SK-N-SH (cell line): ENCODE results near the gene ADAMTS13. TPM values are rescaled to one million over a fixed set of nuclear protein-coding genes. Genes with fewer than 3 reads are reported as not detected.

Source experiments
- CTCF ChIA-PET: fragments of 300-600, 350-600 bp; formaldehyde crosslinking; extraction: SDS; loops from one replicate; lab custom pipeline; 2021; lab: Yijun Ruan, JAX
- POLR2A ChIA-PET: fragments of 350-600 bp; sonication (Branson Sonifier 250); formaldehyde crosslinking; extraction: SDS; loops from one replicate; lab custom pipeline; 2020; ENCODE audit warnings: antibody characterized with exemption, inconsistent platforms; lab: Yijun Ruan, JAX
- DNase-seq: peaks from one replicate; pipeline ENCODE4 v3.0.0; 2012
- H2AFZ ChIP-seq: fragments of 200-600 bp; sonication (generic); 2 replicates; pipeline ENCODE4 v1.8.1; 2016; ENCODE audit warnings: antibody characterized with exemption, mild to moderate bottlenecking, low read depth
- H3F3A ChIP-seq: fragments of 200-600 bp; sonication (generic); replicated peaks from 2 replicates; pipeline ENCODE3; 2016; ENCODE audit warnings: antibody characterized with exemption, mild to moderate bottlenecking; ENCODE audit not compliant: insufficient read depth
- H3K27ac ChIP-seq, 2 experiments: fragments of 200-500 bp in 1 of 2; fragments of 200-600 bp in 1 of 2; sonication (Bioruptor generic) in 1 of 2; sonication (generic), shearing (Covaris generic) in 1 of 2; 2 replicates each; pipeline versions ENCODE4 v1.5.1 to v1.6.1; 2014 to 2016; ENCODE audit warnings: low read depth in 2 of 2, inconsistent platforms in 1 of 2, low read length in 1 of 2, mild to moderate bottlenecking in 1 of 2, mixed read lengths in 1 of 2
- H3K27me3 ChIP-seq: fragments of 200-600 bp; sonication (generic), shearing (Covaris generic); 2 replicates; pipeline ENCODE4 v1.6.1; 2016; ENCODE audit warnings: mixed run types; ENCODE audit not compliant: insufficient read depth
- H3K36me3 ChIP-seq, 2 experiments: fragments of 200-500 bp in 1 of 2; fragments of 200-600 bp in 1 of 2; sonication (Bioruptor generic) in 1 of 2; sonication (generic) in 1 of 2; replicated peaks in 1 of 2; 2 replicates each; pipeline versions ENCODE3 to v1.5.1; 2014 to 2016; ENCODE audit warnings: low read length in 1 of 2, mild to moderate bottlenecking in 1 of 2; ENCODE audit not compliant: insufficient read depth in 2 of 2, control insufficient read depth in 1 of 2
- H3K4me1 ChIP-seq, 2 experiments: fragments of 200-500 bp in 1 of 2; fragments of 200-600 bp in 1 of 2; sonication (Bioruptor generic) in 1 of 2; sonication (generic), shearing (Covaris generic) in 1 of 2; 2 replicates each; pipeline versions ENCODE4 v1.5.1 to v1.6.1; 2014 to 2016; ENCODE audit warnings: low read depth in 1 of 2, low read length in 1 of 2, mixed run types in 1 of 2; ENCODE audit not compliant: insufficient read depth in 2 of 2, control insufficient read depth in 1 of 2
- H3K4me2 ChIP-seq: fragments of 200-600 bp; sonication (generic), shearing (Covaris generic); 2 replicates; pipeline ENCODE4 v1.6.1; 2017; ENCODE audit warnings: mixed run types
- H3K4me3 ChIP-seq, 2 experiments: fragments of 200-500 bp in 1 of 2; fragments of 200-600 bp in 1 of 2; sonication (Bioruptor generic) in 1 of 2; sonication (generic), shearing (Covaris generic) in 1 of 2; 2 replicates each; pipeline versions ENCODE4 v1.5.1 to v1.8.1; 2014 to 2016; ENCODE audit warnings: low read depth in 2 of 2, inconsistent platforms in 1 of 2, low read length in 1 of 2, mild to moderate bottlenecking in 1 of 2, mixed read lengths in 1 of 2, moderate library complexity in 1 of 2
- H3K79me2 ChIP-seq: fragments of 200-600 bp; sonication (generic); 2 replicates; pipeline ENCODE4 v1.8.1; 2017; ENCODE audit warnings: mild to moderate bottlenecking; ENCODE audit not compliant: insufficient read depth
- H3K9ac ChIP-seq: fragments of 200-600 bp; sonication (generic); 2 replicates; pipeline ENCODE4 v1.6.1; 2017; ENCODE audit warnings: mixed run types
- H3K9me2 ChIP-seq: fragments of 200-600 bp; sonication (generic); 2 replicates; pipeline ENCODE4 v1.6.1; 2017; ENCODE audit warnings: mixed run types
- H3K9me3 ChIP-seq: fragments of 200-600 bp; sonication (generic); 2 replicates; pipeline ENCODE4 v1.6.1; 2017; ENCODE audit warnings: mixed run types, mild to moderate bottlenecking, moderate library complexity
- H4K20me1 ChIP-seq: fragments of 200-600 bp; sonication (generic); 2 replicates; pipeline ENCODE4 v1.6.1; 2017; ENCODE audit warnings: mild to moderate bottlenecking, mixed run types; ENCODE audit not compliant: insufficient read depth
- CHD2 ChIP-seq: fragments of 150-350 bp; IDR thresholded peaks from 2 replicates; pipeline ENCODE4 v1.6.1; 2018; ENCODE audit warnings: low read length; ENCODE audit not compliant: partially characterized antibody
- EZH2phosphoT487 ChIP-seq: fragments of 200-600 bp; sonication (generic); IDR thresholded peaks from 2 replicates; pipeline ENCODE4 v1.6.1; 2017; ENCODE audit warnings: low read depth, mixed run types, mild to moderate bottlenecking, antibody characterized with exemption, moderate library complexity, borderline replicate concordance
- FOXJ3 ChIP-seq: sonication (generic); formaldehyde crosslinking; IDR thresholded peaks from 2 replicates; pipeline ENCODE4 v1.5.1; 2020; ENCODE audit warnings: mild to moderate bottlenecking, missing genetic modification reagents
- GATA2 ChIP-seq: sonication (generic); formaldehyde crosslinking; IDR thresholded peaks from 2 replicates; pipeline ENCODE4 v1.5.0; 2020; ENCODE audit warnings: mild to moderate bottlenecking, missing genetic modification reagents
- JUND ChIP-seq: IDR thresholded peaks from 2 replicates; pipeline ENCODE4 v1.4.0; 2012
- RAD21 ChIP-seq: IDR thresholded peaks from 2 replicates; pipeline ENCODE4 v1.6.1; 2012; ENCODE audit warnings: mild to moderate bottlenecking, low read length
- RFX5 ChIP-seq: IDR thresholded peaks from 2 replicates; pipeline ENCODE4 v1.6.1; 2012; ENCODE audit warnings: mild to moderate bottlenecking, improper control_type of control experiment, low read length
- SIN3A ChIP-seq: IDR thresholded peaks from 2 replicates; pipeline ENCODE4 v1.6.1; 2012; ENCODE audit warnings: low read depth, mild to moderate bottlenecking, low read length, moderate library complexity, borderline replicate concordance
- TEAD4 ChIP-seq: IDR thresholded peaks from 2 replicates; pipeline ENCODE4 v1.4.0; 2012; ENCODE audit warnings: mild to moderate bottlenecking, borderline replicate concordance; ENCODE audit not compliant: insufficient read depth
- WGBS: methylation state at CpG from one replicate; pipeline ENCODE4 v1.1.6; 2017; ENCODE audit warnings: low lambda C conversion rate; 5-methylcytosine and 5-hydroxymethylcytosine counted together
- polyA plus RNA-seq, 3 experiments: library from polyadenylated mRNA; depleted of rRNA; stranded (reverse); fragments of >200 nt; gene quantifications; 2 replicates each; pipeline ENCODE4 v1.2.3, GENCODE V29; 2012
- TF ChIP-seq, protein P1 (sequence below): IDR thresholded peaks from 2 replicates; pipeline ENCODE4 v1.6.1; 2012; ENCODE audit warnings: mild to moderate bottlenecking, low read depth, low read length, moderate library complexity
- TF ChIP-seq, protein P2 (sequence below): fragments of 200-600 bp; sonication (generic); IDR thresholded peaks from 2 replicates; pipeline ENCODE4 v1.6.1; 2017; ENCODE audit warnings: antibody characterized with exemption, mild to moderate bottlenecking, moderate library complexity
- TF ChIP-seq, protein P3 (sequence below): fragments of 150-350 bp; IDR thresholded peaks from 2 replicates; pipeline ENCODE4 v1.6.1; 2016; ENCODE audit warnings: mild to moderate bottlenecking, low read depth, low read length
- TF ChIP-seq, protein P4 (sequence below): fragments of 150-350 bp; IDR thresholded peaks from 2 replicates; pipeline ENCODE4 v1.6.1; 2017; ENCODE audit warnings: antibody characterized with exemption, low read length, low read depth, borderline replicate concordance
- TF ChIP-seq, protein P5 (sequence below): IDR thresholded peaks from 2 replicates; pipeline ENCODE4; 2012
- TF ChIP-seq, protein P6 (sequence below): IDR thresholded peaks from 2 replicates; pipeline ENCODE4 v1.4.0; 2012; ENCODE audit warnings: low read depth

The ADAMTS13 gene
- polyA plus RNA-seq, 1 of the 3 experiments (the other 2 are of a cell fraction) = 10.6 TPM

DNA sequence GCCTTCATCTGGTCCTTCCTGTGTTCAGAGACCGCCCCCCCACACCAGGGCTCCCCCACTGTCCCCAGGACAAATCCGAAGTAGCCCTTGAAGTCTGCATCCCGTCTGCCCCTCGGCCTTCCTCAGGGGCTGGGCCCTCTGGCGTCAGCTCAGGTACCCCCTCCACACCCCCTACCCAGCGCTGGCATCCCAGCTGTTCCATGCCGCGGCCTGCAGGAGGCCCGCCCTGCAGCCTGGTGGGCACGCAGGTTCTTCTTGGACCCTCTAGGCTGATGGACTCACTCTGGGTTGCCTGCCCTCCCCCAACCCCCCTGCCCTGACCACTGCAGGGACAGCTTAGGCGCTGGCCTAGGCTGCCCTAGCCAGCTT, 50.1 kb downstream of the ADAMTS13 start:
- ChIA-PET CTCF (no interaction called here), POLR2A (no interaction called here)
- Histone ChIP-seq H3F3A (no peaks in the 10 kb centered on the region), H3K27me3 (no peaks in the 10 kb centered on the region), H3K4me2 (no peak overlapping the region), H3K79me2 (no peaks in the 10 kb centered on the region), H3K9me3 (no peaks in the 10 kb centered on the region), H3K27ac (no peak overlapping the region; a peak in 1 of 4 replicates), H3K4me3 (no peak overlapping the region), H2AFZ (no peak overlapping the region), H3K9ac (no peak overlapping the region), H3K4me1 (peaks cover 0 to 10% of the 10 kb centered on the region in 2 experiments; a peak in 1 of 4 replicates), H3K36me3 (peaks cover 0 to 23% of the 10 kb centered on the region in 2 experiments), H3K9me2 (no peaks in the 10 kb centered on the region), H4K20me1 (no peaks in the 10 kb centered on the region)
- no peak for DNase-seq
- WGBS = 80% methylated on average over 4 of the region's 11 CpGs
- TF ChIP-seq, protein P1, sequence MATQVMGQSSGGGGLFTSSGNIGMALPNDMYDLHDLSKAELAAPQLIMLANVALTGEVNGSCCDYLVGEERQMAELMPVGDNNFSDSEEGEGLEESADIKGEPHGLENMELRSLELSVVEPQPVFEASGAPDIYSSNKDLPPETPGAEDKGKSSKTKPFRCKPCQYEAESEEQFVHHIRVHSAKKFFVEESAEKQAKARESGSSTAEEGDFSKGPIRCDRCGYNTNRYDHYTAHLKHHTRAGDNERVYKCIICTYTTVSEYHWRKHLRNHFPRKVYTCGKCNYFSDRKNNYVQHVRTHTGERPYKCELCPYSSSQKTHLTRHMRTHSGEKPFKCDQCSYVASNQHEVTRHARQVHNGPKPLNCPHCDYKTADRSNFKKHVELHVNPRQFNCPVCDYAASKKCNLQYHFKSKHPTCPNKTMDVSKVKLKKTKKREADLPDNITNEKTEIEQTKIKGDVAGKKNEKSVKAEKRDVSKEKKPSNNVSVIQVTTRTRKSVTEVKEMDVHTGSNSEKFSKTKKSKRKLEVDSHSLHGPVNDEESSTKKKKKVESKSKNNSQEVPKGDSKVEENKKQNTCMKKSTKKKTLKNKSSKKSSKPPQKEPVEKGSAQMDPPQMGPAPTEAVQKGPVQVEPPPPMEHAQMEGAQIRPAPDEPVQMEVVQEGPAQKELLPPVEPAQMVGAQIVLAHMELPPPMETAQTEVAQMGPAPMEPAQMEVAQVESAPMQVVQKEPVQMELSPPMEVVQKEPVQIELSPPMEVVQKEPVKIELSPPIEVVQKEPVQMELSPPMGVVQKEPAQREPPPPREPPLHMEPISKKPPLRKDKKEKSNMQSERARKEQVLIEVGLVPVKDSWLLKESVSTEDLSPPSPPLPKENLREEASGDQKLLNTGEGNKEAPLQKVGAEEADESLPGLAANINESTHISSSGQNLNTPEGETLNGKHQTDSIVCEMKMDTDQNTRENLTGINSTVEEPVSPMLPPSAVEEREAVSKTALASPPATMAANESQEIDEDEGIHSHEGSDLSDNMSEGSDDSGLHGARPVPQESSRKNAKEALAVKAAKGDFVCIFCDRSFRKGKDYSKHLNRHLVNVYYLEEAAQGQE = no peak
- TF ChIP-seq EZH2phosphoT487 (no peak), RAD21 (no peak), TEAD4 (no peak)
- TF ChIP-seq, protein P2, sequence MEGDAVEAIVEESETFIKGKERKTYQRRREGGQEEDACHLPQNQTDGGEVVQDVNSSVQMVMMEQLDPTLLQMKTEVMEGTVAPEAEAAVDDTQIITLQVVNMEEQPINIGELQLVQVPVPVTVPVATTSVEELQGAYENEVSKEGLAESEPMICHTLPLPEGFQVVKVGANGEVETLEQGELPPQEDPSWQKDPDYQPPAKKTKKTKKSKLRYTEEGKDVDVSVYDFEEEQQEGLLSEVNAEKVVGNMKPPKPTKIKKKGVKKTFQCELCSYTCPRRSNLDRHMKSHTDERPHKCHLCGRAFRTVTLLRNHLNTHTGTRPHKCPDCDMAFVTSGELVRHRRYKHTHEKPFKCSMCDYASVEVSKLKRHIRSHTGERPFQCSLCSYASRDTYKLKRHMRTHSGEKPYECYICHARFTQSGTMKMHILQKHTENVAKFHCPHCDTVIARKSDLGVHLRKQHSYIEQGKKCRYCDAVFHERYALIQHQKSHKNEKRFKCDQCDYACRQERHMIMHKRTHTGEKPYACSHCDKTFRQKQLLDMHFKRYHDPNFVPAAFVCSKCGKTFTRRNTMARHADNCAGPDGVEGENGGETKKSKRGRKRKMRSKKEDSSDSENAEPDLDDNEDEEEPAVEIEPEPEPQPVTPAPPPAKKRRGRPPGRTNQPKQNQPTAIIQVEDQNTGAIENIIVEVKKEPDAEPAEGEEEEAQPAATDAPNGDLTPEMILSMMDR = no peak

DNA sequence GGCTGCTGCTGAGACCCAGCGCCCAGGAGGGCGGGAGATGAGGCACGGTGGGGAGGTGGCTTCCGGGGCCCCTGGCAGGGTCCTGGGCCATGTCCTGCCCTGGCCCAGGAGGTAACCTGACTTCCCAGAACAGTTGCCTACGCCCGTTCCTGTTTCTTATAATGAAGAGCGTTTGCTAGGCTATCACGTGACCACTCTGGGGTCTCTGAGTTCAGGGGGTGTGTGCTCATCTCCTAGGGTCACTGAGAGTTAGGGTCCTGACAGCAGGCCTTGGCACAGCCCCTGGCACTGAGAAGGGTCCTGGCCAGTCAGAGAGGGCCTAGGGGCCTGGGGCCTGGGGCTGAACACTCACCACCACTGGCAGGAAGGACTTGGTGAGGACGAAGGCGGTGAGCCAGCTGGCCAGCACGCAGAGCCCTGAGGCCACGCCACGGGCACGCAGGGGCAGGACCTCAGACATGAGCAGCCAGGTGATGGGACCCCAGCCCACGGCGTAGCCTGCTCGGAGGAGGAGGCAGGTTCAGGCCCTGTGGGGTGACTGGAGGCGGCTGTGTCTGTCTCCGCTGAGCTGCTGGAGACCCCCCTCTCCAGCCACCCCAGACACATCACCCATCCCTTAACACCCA, 50.7 kb downstream of the ADAMTS13 start:
- 89% methylated on average over 9 of the region's 19 CpGs for WGBS
- no peak for DNase-seq
- Histone ChIP-seq H3F3A (no peaks in the 10 kb centered on the region), H3K79me2 (0 out of 2 replicates have a peak, but pooled peaks cover under 1% of the 10 kb centered on the region), H3K4me3 (no peak overlapping the region), H2AFZ (no peak overlapping the region), H3K27ac (no peak overlapping the region; a peak in 1 of 4 replicates), H3K9me3 (no peaks in the 10 kb centered on the region), H3K27me3 (no peaks in the 10 kb centered on the region), H3K9me2 (no peaks in the 10 kb centered on the region), H3K9ac (no peak overlapping the region), H4K20me1 (no peaks in the 10 kb centered on the region), H3K36me3 (peaks cover 0 to 23% of the 10 kb centered on the region in 2 experiments), H3K4me2 (no peak overlapping the region), H3K4me1 (peaks cover 0 to 15% of the 10 kb centered on the region in 2 experiments; a peak in 1 of 4 replicates)
- POLR2A ChIA-PET = no interaction called here
- TF ChIP-seq RFX5 (no peak), CHD2 (no peak), JUND (no peak), SIN3A (no peak), GATA2 (CRISPR knock-in tag) (no peak), FOXJ3 (CRISPR knock-in tag) (no peak)
- TF ChIP-seq, protein P3, sequence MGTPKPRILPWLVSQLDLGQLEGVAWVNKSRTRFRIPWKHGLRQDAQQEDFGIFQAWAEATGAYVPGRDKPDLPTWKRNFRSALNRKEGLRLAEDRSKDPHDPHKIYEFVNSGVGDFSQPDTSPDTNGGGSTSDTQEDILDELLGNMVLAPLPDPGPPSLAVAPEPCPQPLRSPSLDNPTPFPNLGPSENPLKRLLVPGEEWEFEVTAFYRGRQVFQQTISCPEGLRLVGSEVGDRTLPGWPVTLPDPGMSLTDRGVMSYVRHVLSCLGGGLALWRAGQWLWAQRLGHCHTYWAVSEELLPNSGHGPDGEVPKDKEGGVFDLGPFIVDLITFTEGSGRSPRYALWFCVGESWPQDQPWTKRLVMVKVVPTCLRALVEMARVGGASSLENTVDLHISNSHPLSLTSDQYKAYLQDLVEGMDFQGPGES = no peak
- TF ChIP-seq, protein P4, sequence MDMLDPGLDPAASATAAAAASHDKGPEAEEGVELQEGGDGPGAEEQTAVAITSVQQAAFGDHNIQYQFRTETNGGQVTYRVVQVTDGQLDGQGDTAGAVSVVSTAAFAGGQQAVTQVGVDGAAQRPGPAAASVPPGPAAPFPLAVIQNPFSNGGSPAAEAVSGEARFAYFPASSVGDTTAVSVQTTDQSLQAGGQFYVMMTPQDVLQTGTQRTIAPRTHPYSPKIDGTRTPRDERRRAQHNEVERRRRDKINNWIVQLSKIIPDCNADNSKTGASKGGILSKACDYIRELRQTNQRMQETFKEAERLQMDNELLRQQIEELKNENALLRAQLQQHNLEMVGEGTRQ = no peak
- TF ChIP-seq, protein P5, sequence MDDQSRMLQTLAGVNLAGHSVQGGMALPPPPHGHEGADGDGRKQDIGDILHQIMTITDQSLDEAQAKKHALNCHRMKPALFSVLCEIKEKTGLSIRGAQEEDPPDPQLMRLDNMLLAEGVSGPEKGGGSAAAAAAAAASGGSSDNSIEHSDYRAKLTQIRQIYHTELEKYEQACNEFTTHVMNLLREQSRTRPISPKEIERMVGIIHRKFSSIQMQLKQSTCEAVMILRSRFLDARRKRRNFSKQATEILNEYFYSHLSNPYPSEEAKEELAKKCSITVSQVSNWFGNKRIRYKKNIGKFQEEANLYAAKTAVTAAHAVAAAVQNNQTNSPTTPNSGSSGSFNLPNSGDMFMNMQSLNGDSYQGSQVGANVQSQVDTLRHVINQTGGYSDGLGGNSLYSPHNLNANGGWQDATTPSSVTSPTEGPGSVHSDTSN = no peak
- TF ChIP-seq, protein P6, sequence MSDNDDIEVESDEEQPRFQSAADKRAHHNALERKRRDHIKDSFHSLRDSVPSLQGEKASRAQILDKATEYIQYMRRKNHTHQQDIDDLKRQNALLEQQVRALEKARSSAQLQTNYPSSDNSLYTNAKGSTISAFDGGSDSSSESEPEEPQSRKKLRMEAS = no peak
- CTCF ChIA-PET = no interaction called here
